HFF-Myc (cell line): ENCODE measurements around the gene PTTG1.

Experiments used
- DNase-seq: peaks from one replicate; pipeline ENCODE4 v3.0.0-alpha.2; 2011; ENCODE audit warnings: low read depth; ENCODE audit errors: extremely low read depth
- H3K4me3 ChIP-seq: replicated peaks from 2 replicates; pipeline ENCODE4 v1.5.1; 2011; ENCODE audit warnings: low read depth, mild to moderate bottlenecking, control low read depth, low read length
- CTCF ChIP-seq: IDR thresholded peaks from 2 replicates; pipeline ENCODE4 v1.5.1; 2012; ENCODE audit warnings: mild to moderate bottlenecking, low read depth, low read length, control low read depth; ENCODE audit errors: missing control alignments

Gene PTTG1

GRCh38 chr5:160452036-160452435 is 30.4 kb downstream of the PTTG1 start:
- no peak for DNase-seq
- TF ChIP-seq CTCF: no peak
- no peak overlapping the region for H3K4me3 ChIP-seq

DNA sequence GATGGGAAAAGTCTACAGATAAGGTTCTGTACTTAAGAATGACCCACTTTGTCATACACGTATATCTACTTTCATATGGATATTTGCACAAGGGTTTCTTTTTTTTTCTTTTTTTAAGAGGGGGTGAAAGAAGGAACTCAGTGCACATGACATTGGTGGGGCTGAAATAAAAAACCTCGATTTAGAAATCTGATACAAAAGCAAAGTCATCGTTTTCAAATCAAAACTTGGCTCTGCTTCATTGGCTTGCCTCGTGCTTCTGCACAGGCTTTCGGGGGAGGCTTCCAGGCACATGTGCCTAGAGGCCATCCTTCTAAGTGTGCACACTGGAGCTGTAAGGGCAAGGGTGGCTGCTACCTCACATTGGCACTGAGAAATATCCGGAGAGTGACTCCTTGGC is 31.1 kb downstream of the PTTG1 start:
- no peak for TF ChIP-seq CTCF
- H3K4me3 ChIP-seq: no peak overlapping the region
- no peak for DNase-seq

DNA sequence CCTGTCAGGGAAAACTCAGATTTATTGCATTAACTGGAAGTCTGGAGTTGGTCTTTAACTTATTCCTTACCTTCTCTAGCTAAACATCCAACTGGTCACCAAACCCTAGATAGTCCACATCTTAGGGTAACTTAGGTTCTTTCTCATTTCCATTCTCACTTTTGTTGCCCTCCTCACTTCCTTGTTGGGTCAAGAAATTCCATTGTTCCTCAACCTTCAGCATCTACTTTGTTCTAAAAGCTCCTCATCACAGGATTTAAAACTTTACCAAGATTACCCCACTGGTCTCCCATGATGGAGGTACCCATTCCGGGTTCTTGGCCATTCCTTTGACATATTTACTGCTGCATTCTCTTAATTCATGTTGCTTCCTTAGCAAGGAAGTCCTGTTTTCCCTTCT is 32.1 kb downstream of the PTTG1 start:
- no peak for TF ChIP-seq CTCF
- no peak for DNase-seq
- no peak overlapping the region for H3K4me3 ChIP-seq

- no peak overlapping the region for H3K4me3 ChIP-seq
- no peak for TF ChIP-seq CTCF
- no peak for DNase-seq
Observed at GRCh38 chr5:160455600-160455999, 33.9 kb downstream of the PTTG1 start.

DNA sequence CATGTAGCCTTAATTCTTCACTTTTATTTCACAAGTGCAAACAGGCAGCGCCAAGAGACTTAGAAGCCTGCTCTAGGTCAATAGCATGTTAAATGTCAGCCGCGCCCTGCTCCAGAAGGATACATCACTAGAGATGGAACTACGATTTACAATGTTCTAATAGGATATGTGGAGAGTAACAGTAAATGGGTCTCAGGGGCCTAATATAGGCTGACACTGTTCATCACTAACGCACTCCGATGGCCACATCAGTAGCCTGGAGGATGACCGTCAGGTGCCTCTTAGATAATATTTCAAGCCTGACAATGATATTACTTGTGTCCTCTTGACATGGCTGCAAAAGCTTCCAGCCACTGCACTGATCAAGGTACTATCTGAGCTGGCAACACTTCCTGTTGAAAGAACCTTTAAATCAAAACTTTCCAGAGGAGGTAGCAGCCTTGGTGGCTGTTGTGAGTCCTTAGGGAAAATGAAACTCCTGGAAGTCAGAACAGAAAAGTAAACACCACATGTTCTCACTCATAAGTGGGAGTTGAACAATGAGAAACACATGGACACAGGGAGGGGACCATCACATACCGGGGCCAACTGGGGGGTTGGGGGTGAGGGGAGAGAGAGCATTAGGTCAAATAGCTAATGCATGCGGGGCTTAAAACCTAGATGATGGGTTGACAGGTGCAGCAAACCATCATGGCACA is 35.0 kb downstream of the PTTG1 start:
- H3K4me3 ChIP-seq: no peak overlapping the region
- no peak for DNase-seq
- TF ChIP-seq CTCF: no peak

GRCh38 chr5:160457252-160457651 is 35.6 kb downstream of the PTTG1 start:
- no peak overlapping the region for H3K4me3 ChIP-seq
- DNase-seq: no peak
- no peak for TF ChIP-seq CTCF
